SK-N-SH (cell line): ENCODE results near the gene MUC2.

Experiments used
- EP300 ChIP-seq, 2 experiments: IDR thresholded peaks; 2 replicates each; pipeline versions ENCODE4 v1.4.0 to v1.6.1; 2012; ENCODE audit warnings: borderline replicate concordance in 1 of 2, low read depth in 1 of 2, low read length in 1 of 2
- EZH2phosphoT487 ChIP-seq: fragments of 200-600 bp; sonication (generic); IDR thresholded peaks from 2 replicates; pipeline ENCODE4 v1.6.1; 2017; ENCODE audit warnings: low read depth, mixed run types, mild to moderate bottlenecking, antibody characterized with exemption, moderate library complexity, borderline replicate concordance
- GABPA ChIP-seq: IDR thresholded peaks from 2 replicates; pipeline ENCODE4 v1.4.0; 2012; ENCODE audit warnings: low read depth, mild to moderate bottlenecking
- GATA2 ChIP-seq: sonication (generic); formaldehyde crosslinking; IDR thresholded peaks from 2 replicates; pipeline ENCODE4 v1.5.0; 2020; ENCODE audit warnings: mild to moderate bottlenecking, missing genetic modification reagents
- MXI1 ChIP-seq: IDR thresholded peaks from 2 replicates; pipeline ENCODE4 v1.6.1; 2012; ENCODE audit warnings: mild to moderate bottlenecking, low read depth, low read length, improper control_type of control experiment
- NRF1 ChIP-seq: IDR thresholded peaks from 2 replicates; pipeline ENCODE4 v1.6.1; 2012; ENCODE audit warnings: low read depth, mild to moderate bottlenecking, low read length
- POLR2AphosphoS5 ChIP-seq: IDR thresholded peaks from 2 replicates; pipeline ENCODE4 v1.6.1; 2012; ENCODE audit warnings: low read depth, low read length
- RFX5 ChIP-seq: IDR thresholded peaks from 2 replicates; pipeline ENCODE4 v1.6.1; 2012; ENCODE audit warnings: mild to moderate bottlenecking, improper control_type of control experiment, low read length
- TF ChIP-seq, protein P1 (sequence below): fragments of 200-600 bp; sonication (generic); IDR thresholded peaks from 2 replicates; pipeline ENCODE4 v1.6.1; 2017; ENCODE audit warnings: antibody characterized with exemption, mild to moderate bottlenecking, moderate library complexity
- TF ChIP-seq, protein P2 (sequence below): fragments of 150-350 bp; IDR thresholded peaks from 2 replicates; pipeline ENCODE4 v1.6.1; 2017; ENCODE audit warnings: antibody characterized with exemption, low read length, low read depth, borderline replicate concordance
- TF ChIP-seq, protein P3 (sequence below): fragments of 150-350 bp; IDR thresholded peaks from 2 replicates; pipeline ENCODE4 v1.6.1; 2016; ENCODE audit warnings: mild to moderate bottlenecking, low read depth, low read length

DNA sequence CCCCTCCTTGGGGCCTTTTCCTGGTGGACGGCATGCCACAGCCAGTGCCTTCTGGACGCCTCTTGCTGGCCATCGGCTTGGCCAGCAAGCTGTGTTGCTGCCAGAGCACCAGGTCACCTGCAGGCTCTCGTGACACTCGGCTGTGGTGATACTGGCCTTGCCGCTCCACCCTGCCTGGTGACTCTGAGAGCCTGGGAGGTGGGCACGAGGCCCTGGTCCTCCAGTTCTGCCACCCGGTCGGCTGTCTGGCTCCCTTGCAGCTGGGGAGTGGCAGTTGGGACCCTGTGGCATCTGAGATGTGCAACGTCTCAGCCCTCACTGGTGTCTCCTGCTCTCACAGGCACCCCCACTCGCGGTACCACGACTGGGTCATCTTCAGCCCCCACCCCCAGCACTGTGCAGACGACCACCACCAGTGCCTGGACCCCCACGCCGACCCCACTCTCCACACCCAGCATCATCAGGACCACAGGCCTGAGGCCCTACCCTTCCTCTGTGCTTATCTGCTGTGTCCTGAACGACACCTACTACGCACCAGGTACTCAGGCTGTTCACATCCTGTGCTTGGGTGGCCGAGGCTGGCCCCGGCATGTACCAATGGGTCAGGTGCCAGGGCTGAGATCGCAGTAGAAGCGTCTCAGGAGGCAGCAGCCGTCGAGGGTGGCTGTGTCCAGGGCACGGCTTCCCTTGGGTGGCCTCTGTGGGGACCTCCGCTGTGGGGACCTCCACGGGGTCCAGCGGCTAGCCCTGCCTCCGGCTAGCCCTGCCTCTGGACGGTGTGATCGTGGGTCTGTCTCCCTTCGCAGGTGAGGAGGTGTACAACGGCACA, 26.0 kb downstream of the MUC2 start:
- TF ChIP-seq, protein P1, sequence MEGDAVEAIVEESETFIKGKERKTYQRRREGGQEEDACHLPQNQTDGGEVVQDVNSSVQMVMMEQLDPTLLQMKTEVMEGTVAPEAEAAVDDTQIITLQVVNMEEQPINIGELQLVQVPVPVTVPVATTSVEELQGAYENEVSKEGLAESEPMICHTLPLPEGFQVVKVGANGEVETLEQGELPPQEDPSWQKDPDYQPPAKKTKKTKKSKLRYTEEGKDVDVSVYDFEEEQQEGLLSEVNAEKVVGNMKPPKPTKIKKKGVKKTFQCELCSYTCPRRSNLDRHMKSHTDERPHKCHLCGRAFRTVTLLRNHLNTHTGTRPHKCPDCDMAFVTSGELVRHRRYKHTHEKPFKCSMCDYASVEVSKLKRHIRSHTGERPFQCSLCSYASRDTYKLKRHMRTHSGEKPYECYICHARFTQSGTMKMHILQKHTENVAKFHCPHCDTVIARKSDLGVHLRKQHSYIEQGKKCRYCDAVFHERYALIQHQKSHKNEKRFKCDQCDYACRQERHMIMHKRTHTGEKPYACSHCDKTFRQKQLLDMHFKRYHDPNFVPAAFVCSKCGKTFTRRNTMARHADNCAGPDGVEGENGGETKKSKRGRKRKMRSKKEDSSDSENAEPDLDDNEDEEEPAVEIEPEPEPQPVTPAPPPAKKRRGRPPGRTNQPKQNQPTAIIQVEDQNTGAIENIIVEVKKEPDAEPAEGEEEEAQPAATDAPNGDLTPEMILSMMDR, result no peak
- TF ChIP-seq EP300 (IDR thresholded peaks at IDR 0.05; ENCODE audit: borderline replicate concordance in 1 of 2, low read depth in 1 of 2, low read length in 1 of 2) (no peak), EZH2phosphoT487 (no peak), MXI1 (no peak), GABPA (no peak), NRF1 (no peak), POLR2AphosphoS5 (no peak), RFX5 (no peak), GATA2 (CRISPR knock-in tag) (no peak)
- TF ChIP-seq, protein P2, sequence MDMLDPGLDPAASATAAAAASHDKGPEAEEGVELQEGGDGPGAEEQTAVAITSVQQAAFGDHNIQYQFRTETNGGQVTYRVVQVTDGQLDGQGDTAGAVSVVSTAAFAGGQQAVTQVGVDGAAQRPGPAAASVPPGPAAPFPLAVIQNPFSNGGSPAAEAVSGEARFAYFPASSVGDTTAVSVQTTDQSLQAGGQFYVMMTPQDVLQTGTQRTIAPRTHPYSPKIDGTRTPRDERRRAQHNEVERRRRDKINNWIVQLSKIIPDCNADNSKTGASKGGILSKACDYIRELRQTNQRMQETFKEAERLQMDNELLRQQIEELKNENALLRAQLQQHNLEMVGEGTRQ, result no peak
- TF ChIP-seq, protein P3, sequence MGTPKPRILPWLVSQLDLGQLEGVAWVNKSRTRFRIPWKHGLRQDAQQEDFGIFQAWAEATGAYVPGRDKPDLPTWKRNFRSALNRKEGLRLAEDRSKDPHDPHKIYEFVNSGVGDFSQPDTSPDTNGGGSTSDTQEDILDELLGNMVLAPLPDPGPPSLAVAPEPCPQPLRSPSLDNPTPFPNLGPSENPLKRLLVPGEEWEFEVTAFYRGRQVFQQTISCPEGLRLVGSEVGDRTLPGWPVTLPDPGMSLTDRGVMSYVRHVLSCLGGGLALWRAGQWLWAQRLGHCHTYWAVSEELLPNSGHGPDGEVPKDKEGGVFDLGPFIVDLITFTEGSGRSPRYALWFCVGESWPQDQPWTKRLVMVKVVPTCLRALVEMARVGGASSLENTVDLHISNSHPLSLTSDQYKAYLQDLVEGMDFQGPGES, result no peak
